Small intestine (tissue), 7 donors: ENCODE data around the gene GALNT10. TPM values are rescaled to one million over a fixed set of nuclear protein-coding genes. Genes with fewer than 3 reads are reported as not detected.

Experiments
- DNase-seq, 2 donors: peaks; one replicate each; pipeline versions ENCODE4 v3.0.0 to v3.0.0-alpha.2; 2013
- FAIRE-seq: peaks from 2 replicates; lab custom pipeline; 2012; peaks lifted over from hg19 to GRCh38; lab: Jason Lieb, UNC
- H3K27ac ChIP-seq, 3 donors: one replicate each; pipeline ENCODE4 v1.5.1; 2013; ENCODE audit warnings: low read length in 2 of 3, mild to moderate bottlenecking in 2 of 3, control low read depth in 1 of 3, inconsistent platforms in 1 of 3, low read depth in 1 of 3, moderate library complexity in 1 of 3
- H3K27me3 ChIP-seq, 3 donors: one replicate each; pipeline ENCODE4 v1.6.1; 2013; ENCODE audit warnings: low read length in 3 of 3, inconsistent platforms in 1 of 3; ENCODE audit not compliant: control insufficient read depth in 3 of 3, insufficient read depth in 3 of 3
- H3K36me3 ChIP-seq, 3 donors: one replicate each; pipeline ENCODE4 v1.6.1; 2013; ENCODE audit warnings: low read length in 3 of 3, inconsistent platforms in 1 of 3, low read depth in 1 of 3, mild to moderate bottlenecking in 1 of 3, moderate library complexity in 1 of 3; ENCODE audit not compliant: control insufficient read depth in 3 of 3, insufficient read depth in 2 of 3
- H3K4me1 ChIP-seq, 3 donors: one replicate each; pipeline ENCODE4 v1.6.1; 2013; ENCODE audit warnings: low read length in 2 of 3, inconsistent platforms in 1 of 3, low read depth in 1 of 3, mild to moderate bottlenecking in 1 of 3, moderate library complexity in 1 of 3; ENCODE audit not compliant: control insufficient read depth in 3 of 3, insufficient read depth in 2 of 3
- H3K4me3 ChIP-seq, 3 donors: one replicate each; pipeline ENCODE4 v1.5.1; 2013; ENCODE audit warnings: low read length in 3 of 3, control low read depth in 1 of 3, inconsistent platforms in 1 of 3, low read depth in 1 of 3, mild to moderate bottlenecking in 1 of 3, moderate library complexity in 1 of 3
- H3K9me3 ChIP-seq, 2 donors: one replicate each; pipeline ENCODE4 v1.6.1; 2013; ENCODE audit warnings: low read depth in 1 of 2, low read length in 1 of 2; ENCODE audit not compliant: control insufficient read depth in 2 of 2, insufficient read depth in 1 of 2
- WGBS, 3 donors: extraction: QIAGEN DNeasy Blood & Tissue Kit; methylation state at CpG; one replicate each; pipeline ENCODE4 v1.1.7; 2013; 5-methylcytosine and 5-hydroxymethylcytosine counted together
- polyA plus RNA-seq, 4 donors: library from polyadenylated mRNA; stranded (reverse) in 3 of 4; unstranded in 1 of 4; fragments of 200-250 nt in 3 of 4; fragments of 120-200 nt in 1 of 4; gene quantifications; one replicate each; pipeline versions ENCODE4 v1.2.1 to v1.2.3, GENCODE V29; 2013
- donor health status: healthy with polysubstance abuse.
- donor health status: control.
- donor health status: control.
- donor health status: Bipolar disorder and iron deficiency.
- donor health status: healthy.

The GALNT10 gene
- polyA plus RNA-seq, 4 donors = 5.4 to 18.1 (median 8.7) TPM

DNA sequence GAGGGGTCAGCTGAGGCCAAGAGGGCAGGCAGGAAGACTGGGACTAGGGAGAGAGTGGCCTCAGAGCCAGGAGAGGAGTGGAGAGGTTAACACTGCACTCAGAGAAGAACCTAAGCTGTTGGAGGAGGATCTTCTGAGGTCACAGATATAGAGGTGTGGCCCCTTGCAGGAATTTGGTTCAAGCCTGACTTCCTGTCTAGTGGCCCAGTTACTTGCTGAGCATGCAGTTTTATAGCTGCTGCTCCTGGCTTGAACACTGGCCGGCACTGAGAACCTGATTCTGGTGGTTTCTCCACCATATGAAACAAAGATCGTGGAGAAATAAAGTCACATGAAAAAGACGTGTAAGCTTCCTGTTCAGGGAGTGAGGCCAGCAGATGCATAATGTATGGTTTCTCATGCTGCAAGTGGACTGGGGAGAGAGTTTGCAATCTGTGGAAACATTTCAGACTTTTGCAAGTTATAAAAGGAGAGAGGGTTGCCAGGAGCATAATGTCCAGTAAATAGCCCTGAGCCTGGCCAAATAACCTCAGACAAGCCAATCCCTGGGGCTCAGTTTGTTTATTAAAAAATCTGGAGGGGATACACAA lies 82.6 kb downstream of the GALNT10 start:
- H3K27ac ChIP-seq = peak overlapping the region in 1 of 3 donors; percentile 49

DNA sequence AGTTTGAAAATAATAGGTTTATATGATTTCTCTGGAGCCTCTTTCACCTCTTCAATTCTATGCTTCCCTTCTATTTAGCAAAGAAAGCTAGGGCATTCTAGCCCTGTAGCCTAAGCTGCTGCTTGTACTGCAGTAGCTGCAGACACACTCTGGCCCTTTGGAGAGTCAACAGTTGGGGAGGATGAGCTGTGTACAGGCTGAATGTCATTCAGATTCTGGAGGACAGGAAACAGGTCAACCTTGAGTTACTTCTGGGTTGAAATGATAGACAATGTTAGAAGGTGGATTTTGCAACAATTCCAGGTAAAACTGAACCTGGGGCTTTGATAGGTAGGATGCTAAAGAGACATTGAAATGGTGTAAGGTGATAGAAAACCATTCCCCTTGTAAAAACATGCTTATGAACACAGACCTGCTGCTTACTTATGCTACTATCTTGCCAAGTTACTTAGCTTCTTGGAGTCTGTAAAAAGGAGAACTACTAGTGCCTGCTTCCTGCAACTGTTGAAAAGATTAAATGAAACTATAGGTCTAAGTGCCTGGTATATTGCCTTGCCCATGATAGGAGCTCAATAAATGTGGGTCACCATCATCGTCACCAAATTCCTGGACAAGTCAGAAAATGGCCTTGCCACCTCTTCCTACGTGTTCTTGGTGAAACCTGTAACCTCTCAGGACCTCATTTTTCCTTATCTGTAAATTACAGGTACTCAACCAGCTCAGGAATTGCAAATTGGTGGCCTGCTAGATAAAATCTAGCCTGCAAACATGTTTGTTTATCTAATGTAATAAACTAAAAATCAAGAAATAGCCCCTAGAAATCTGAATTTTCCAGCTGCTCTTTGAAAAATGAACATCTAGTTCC lies 83.7 kb downstream of the GALNT10 start:
- DNase-seq (no peak), FAIRE-seq (no peak)
- Histone ChIP-seq H3K27me3 (no peaks in the 10 kb centered on the region), H3K4me1 (peaks cover 2 to 14% (median 12%) of the 10 kb centered on the region in 3 donors), H3K4me3 (no peak overlapping the region), H3K9me3 (no peaks in the 10 kb centered on the region), H3K36me3 (no peaks in the 10 kb centered on the region), H3K27ac (no peak overlapping the region)
- 71 to 83% (median 78%) methylated on average over 2 of the region's 2 CpGs for WGBS, 3 donors

More for the DNA sequence above, 82.6 kb downstream of the GALNT10 start:
- peak; percentile 36 to 56 for DNase-seq
- 20 to 34% (median 30%) methylated on average over 3 of the region's 3 CpGs for WGBS, 3 donors
- Histone ChIP-seq H3K36me3 (no peaks in the 10 kb centered on the region), H3K27me3 (no peaks in the 10 kb centered on the region), H3K4me1 (peaks cover 2 to 14% (median 11%) of the 10 kb centered on the region in 3 donors), H3K9me3 (no peaks in the 10 kb centered on the region), H3K4me3 (no peak overlapping the region)
- no peak for FAIRE-seq

GRCh38 chr5:154274828-154275185 lies 84.3 kb downstream of the GALNT10 start:
- Histone ChIP-seq H3K4me1 (peaks cover 2 to 14% (median 12%) of the 10 kb centered on the region in 3 donors), H3K36me3 (no peaks in the 10 kb centered on the region), H3K9me3 (no peaks in the 10 kb centered on the region), H3K27me3 (no peaks in the 10 kb centered on the region), H3K4me3 (no peak overlapping the region), H3K27ac (no peak overlapping the region)
- FAIRE-seq (no peak), DNase-seq (no peak)
- 56 to 74% (median 69%) methylated on average over 4 of the region's 4 CpGs for WGBS, 3 donors

DNA sequence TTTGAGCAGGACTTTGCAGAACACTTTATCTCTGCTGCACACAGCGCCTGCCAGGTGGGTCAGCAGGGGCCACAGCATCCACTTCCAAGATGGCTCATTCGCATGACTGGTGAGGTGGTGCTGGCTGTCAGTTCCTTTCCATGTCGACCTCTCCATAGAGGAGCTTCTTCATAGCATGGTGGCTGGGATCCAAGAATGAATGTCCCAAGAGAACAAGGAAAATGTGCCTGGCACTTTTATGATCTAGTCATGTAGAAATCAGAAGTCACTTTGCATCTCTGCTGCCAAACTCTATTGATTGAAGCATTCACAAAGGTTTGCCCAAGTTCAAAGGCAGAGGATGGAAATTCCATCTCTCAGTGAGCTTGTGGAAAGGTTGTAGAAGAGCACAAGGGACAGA lies 85.0 kb downstream of the GALNT10 start:
- H3K27me3 ChIP-seq = no peaks in the 10 kb centered on the region
- no peaks in the 10 kb centered on the region for H3K9me3 ChIP-seq
- peaks cover 2 to 14% (median 12%) of the 10 kb centered on the region in 3 donors for H3K4me1 ChIP-seq
- 89 to 92% (median 89%) methylated on average over 3 of the region's 3 CpGs for WGBS, 3 donors
- H3K27ac ChIP-seq = no peak overlapping the region
- FAIRE-seq (no peak), DNase-seq (no peak)
- no peak overlapping the region for H3K4me3 ChIP-seq
- H3K36me3 ChIP-seq = no peaks in the 10 kb centered on the region

GRCh38 chr5:154276261-154276972 lies 85.9 kb downstream of the GALNT10 start:
- Histone ChIP-seq H3K36me3 (no peaks in the 10 kb centered on the region), H3K9me3 (no peaks in the 10 kb centered on the region), H3K27me3 (no peaks in the 10 kb centered on the region), H3K27ac (peak overlapping the region in 1 of 3 donors; percentile 48), H3K4me3 (no peak overlapping the region), H3K4me1 (peaks cover 2 to 14% (median 12%) of the 10 kb centered on the region in 3 donors)
- WGBS, 3 donors = 69 to 74% (median 70%) methylated on average over 5 of the region's 5 CpGs
- DNase-seq (no peak), FAIRE-seq (no peak)

- no peak for FAIRE-seq
- Histone ChIP-seq H3K4me3 (no peak overlapping the region), H3K27me3 (no peaks in the 10 kb centered on the region), H3K36me3 (no peaks in the 10 kb centered on the region), H3K27ac (peak overlapping the region in 1 of 3 donors; percentile 23), H3K9me3 (no peaks in the 10 kb centered on the region), H3K4me1 (peaks cover 2 to 14% (median 12%) of the 10 kb centered on the region in 3 donors)
- WGBS, 3 donors = 56 to 89% (median 81%) methylated on average over 1 of the region's 1 CpG
- peak in 1 of 2 donors; percentile 13 for DNase-seq
Observed at GRCh38 chr5:154276973-154277331, 86.4 kb downstream of the GALNT10 start.

- Histone ChIP-seq H3K36me3 (no peaks in the 10 kb centered on the region), H3K4me1 (peaks cover 2 to 12% (median 8%) of the 10 kb centered on the region in 3 donors), H3K4me3 (no peak overlapping the region), H3K9me3 (no peaks in the 10 kb centered on the region), H3K27me3 (no peaks in the 10 kb centered on the region), H3K27ac (peak overlapping the region in 1 of 3 donors; percentile 23)
- 21 to 43% (median 39%) methylated on average over 1 of the region's 1 CpG for WGBS, 3 donors
- no peak for DNase-seq
- FAIRE-seq = no peak
Observed at GRCh38 chr5:154277499-154277898, 87.0 kb downstream of the GALNT10 start.

- Histone ChIP-seq H3K4me1 (peaks cover 0 to 6% (median 2%) of the 10 kb centered on the region in 3 donors), H3K27me3 (no peaks in the 10 kb centered on the region), H3K27ac (no peak overlapping the region), H3K9me3 (no peaks in the 10 kb centered on the region), H3K36me3 (no peaks in the 10 kb centered on the region), H3K4me3 (no peak overlapping the region)
- FAIRE-seq (no peak), DNase-seq (no peak)
Observed at GRCh38 chr5:154278186-154278585, 87.7 kb downstream of the GALNT10 start.
